ENCODE measurements around the gene ABCB1. TPM values are rescaled to one million over a fixed set of nuclear protein-coding genes. Genes with fewer than 3 reads are reported as not detected.
A peak's percentile ranks its signal among the peaks of the same experiment; 100 is the strongest.
"Not testable (repeated sequence)": the region's sequence is repeated elsewhere in the genome, so short reads cannot be mapped to it uniquely, and the experiment has no call there.

ABCB1 gene
- total RNA-seq, 2 experiments from 2014 or later = 10.6 to 12.2 TPM

GRCh38 chr7:87464830-87465533 is 135.7 kb downstream of the ABCB1 start:
- H3K27me3 ChIP-seq (ENCODE audit: control insufficient read depth in 1 of 2, insufficient read depth in 2 of 2, low read length in 2 of 2); H3K9me3 ChIP-seq (ENCODE audit: control insufficient read depth in 1 of 2, insufficient read depth in 1 of 2, low read length in 2 of 2); H3K36me3 ChIP-seq (ENCODE audit: insufficient read depth, low read length); H3K27ac Mint-ChIP-seq; H3K4me3 Mint-ChIP-seq; CTCF ChIA-PET; POLR2A ChIA-PET; H3K4me1 Mint-ChIP-seq (ENCODE audit: low read depth); ATAC-seq (ENCODE audit: poor library complexity); H3K36me3 Mint-ChIP-seq (ENCODE audit: low read depth); H3K4me3 ChIP-seq (ENCODE audit: low read length); intact Hi-C loops (cut with DNase I, micrococcal nuclease); H3K27ac ChIP-seq (ENCODE audit: low read depth in 1 of 2, low read length in 2 of 2); H3K9me3 Mint-ChIP-seq; H3K4me1 ChIP-seq (ENCODE audit: insufficient read depth, low read length): not testable (repeated sequence)
- peak in 1 of 14 experiments; percentile 5 for DNase-seq
- H3K27me3 Mint-ChIP-seq = peaks cover 40% of the 10 kb centered on the region

- peaks cover 44% of the 10 kb centered on the region for H3K27me3 Mint-ChIP-seq
- ChIA-PET POLR2A (no interaction called here), CTCF (no interaction called here)
Observed at GRCh38 chr7:87463982-87464381, 136.7 kb downstream of the ABCB1 start.

DNA sequence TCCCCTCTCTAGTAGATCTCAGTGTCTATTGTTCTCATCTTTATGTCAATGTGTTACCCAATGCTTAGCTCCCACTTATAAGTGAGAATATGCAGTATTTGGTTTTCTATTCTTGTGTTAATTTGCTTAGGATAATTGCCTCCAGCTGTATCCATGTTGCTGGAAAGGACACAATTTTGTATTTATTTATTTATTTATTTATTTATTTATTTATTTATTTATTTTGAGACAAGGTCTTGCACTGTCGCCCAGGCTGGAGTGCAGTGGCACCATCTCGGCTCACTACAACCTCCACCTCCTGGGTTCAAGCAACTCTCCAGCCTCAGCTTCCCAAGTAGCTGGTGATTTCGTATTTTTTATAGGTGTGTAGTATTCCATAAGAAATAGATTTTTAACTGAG is 140.2 kb downstream of the ABCB1 start:
- intact Hi-C loops (cut with DNase I, micrococcal nuclease) = not testable (repeated sequence)

More at GRCh38 chr7:87463982-87464381, 136.7 kb downstream of the ABCB1 start:
- H3K36me3 ChIP-seq (ENCODE audit: insufficient read depth, low read length) = no peaks in the 10 kb centered on the region
- no peak overlapping the region for H3K4me3 ChIP-seq (ENCODE audit: low read length)
- H3K4me1 ChIP-seq (ENCODE audit: insufficient read depth, low read length) = no peaks in the 10 kb centered on the region
- no peaks in the 10 kb centered on the region for H3K9me3 Mint-ChIP-seq
- no peak for DNase-seq
- no peaks in the 10 kb centered on the region for H3K9me3 ChIP-seq (ENCODE audit: control insufficient read depth in 1 of 2, insufficient read depth in 1 of 2, low read length in 2 of 2)
- no peaks in the 10 kb centered on the region for H3K36me3 Mint-ChIP-seq (ENCODE audit: low read depth)
- no peak overlapping the region for H3K27ac ChIP-seq (ENCODE audit: low read depth in 1 of 2, low read length in 2 of 2)
- no peaks in the 10 kb centered on the region for H3K4me1 Mint-ChIP-seq (ENCODE audit: low read depth)
- no peaks in the 10 kb centered on the region for H3K27me3 ChIP-seq (ENCODE audit: control insufficient read depth in 1 of 2, insufficient read depth in 2 of 2, low read length in 2 of 2)
- intact Hi-C loops (cut with DNase I, micrococcal nuclease) = no loop called here
- H3K4me3 Mint-ChIP-seq = no peak overlapping the region
- TF ChIP-seq, protein P1, sequence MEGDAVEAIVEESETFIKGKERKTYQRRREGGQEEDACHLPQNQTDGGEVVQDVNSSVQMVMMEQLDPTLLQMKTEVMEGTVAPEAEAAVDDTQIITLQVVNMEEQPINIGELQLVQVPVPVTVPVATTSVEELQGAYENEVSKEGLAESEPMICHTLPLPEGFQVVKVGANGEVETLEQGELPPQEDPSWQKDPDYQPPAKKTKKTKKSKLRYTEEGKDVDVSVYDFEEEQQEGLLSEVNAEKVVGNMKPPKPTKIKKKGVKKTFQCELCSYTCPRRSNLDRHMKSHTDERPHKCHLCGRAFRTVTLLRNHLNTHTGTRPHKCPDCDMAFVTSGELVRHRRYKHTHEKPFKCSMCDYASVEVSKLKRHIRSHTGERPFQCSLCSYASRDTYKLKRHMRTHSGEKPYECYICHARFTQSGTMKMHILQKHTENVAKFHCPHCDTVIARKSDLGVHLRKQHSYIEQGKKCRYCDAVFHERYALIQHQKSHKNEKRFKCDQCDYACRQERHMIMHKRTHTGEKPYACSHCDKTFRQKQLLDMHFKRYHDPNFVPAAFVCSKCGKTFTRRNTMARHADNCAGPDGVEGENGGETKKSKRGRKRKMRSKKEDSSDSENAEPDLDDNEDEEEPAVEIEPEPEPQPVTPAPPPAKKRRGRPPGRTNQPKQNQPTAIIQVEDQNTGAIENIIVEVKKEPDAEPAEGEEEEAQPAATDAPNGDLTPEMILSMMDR (IDR thresholded peaks at IDR 0.05) = no peak
- no peak overlapping the region for H3K27ac Mint-ChIP-seq
- ATAC-seq (ENCODE audit: poor library complexity) = no peak

DNA sequence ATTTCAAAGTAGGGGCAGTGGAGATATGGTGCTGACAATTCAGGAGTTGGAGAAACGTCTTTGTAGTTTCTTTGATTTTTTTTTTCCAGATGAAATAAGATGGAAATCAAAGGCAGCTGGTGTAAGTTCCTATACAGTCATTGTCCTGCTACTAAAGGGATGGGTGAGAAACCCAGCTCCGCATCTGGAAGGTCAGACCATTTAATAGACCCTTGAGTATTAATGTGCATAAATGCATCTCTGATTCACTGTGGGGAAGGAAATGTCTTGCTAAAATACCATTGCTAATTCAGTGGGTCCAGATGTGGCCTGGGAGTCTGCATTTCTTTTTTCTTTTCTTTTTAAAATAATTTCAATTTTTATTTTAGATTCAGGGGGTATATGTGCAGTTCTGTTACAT is 140.7 kb downstream of the ABCB1 start:
- H3K4me3 Mint-ChIP-seq = no peak overlapping the region
- Histone ChIP-seq H3K27ac (ENCODE audit: low read depth in 1 of 2, low read length in 2 of 2) (no peak overlapping the region), H3K36me3 (ENCODE audit: insufficient read depth, low read length) (no peaks in the 10 kb centered on the region), H3K4me1 (ENCODE audit: insufficient read depth, low read length) (no peaks in the 10 kb centered on the region), H3K4me3 (ENCODE audit: low read length) (no peak overlapping the region), H3K9me3 (ENCODE audit: control insufficient read depth in 1 of 2, insufficient read depth in 1 of 2, low read length in 2 of 2) (no peaks in the 10 kb centered on the region), H3K27me3 (ENCODE audit: control insufficient read depth in 1 of 2, insufficient read depth in 2 of 2, low read length in 2 of 2) (no peaks in the 10 kb centered on the region)
- H3K36me3 Mint-ChIP-seq (ENCODE audit: low read depth) = no peaks in the 10 kb centered on the region
- peaks cover 34% of the 10 kb centered on the region for H3K27me3 Mint-ChIP-seq
- no peak overlapping the region for H3K27ac Mint-ChIP-seq
- TF ChIP-seq, protein P1 (IDR thresholded peaks at IDR 0.05) = no peak
- H3K4me1 Mint-ChIP-seq (ENCODE audit: low read depth) = no peaks in the 10 kb centered on the region
- intact Hi-C loops (cut with DNase I, micrococcal nuclease) = no loop called here
- CTCF ChIA-PET = no interaction called here
- no peak for ATAC-seq (ENCODE audit: poor library complexity)
- POLR2A ChIA-PET = no interaction called here
- H3K9me3 Mint-ChIP-seq = no peaks in the 10 kb centered on the region
- no peak for DNase-seq

More for the DNA sequence above, 140.2 kb downstream of the ABCB1 start:
- H3K9me3 ChIP-seq (ENCODE audit: control insufficient read depth in 1 of 2, insufficient read depth in 1 of 2, low read length in 2 of 2); ATAC-seq (ENCODE audit: poor library complexity); CTCF ChIA-PET; H3K27me3 ChIP-seq (ENCODE audit: control insufficient read depth in 1 of 2, insufficient read depth in 2 of 2, low read length in 2 of 2); H3K27ac Mint-ChIP-seq; H3K36me3 ChIP-seq (ENCODE audit: insufficient read depth, low read length); H3K27ac ChIP-seq (ENCODE audit: low read depth in 1 of 2, low read length in 2 of 2); DNase-seq; H3K4me3 ChIP-seq (ENCODE audit: low read length); H3K9me3 Mint-ChIP-seq; H3K4me3 Mint-ChIP-seq; H3K36me3 Mint-ChIP-seq (ENCODE audit: low read depth); POLR2A ChIA-PET; H3K4me1 Mint-ChIP-seq (ENCODE audit: low read depth); H3K4me1 ChIP-seq (ENCODE audit: insufficient read depth, low read length): not testable (repeated sequence)
- H3K27me3 Mint-ChIP-seq = peaks cover 34% of the 10 kb centered on the region
